Measurements from ENCODE around the gene PAGE2B.
"Not testable (repeated sequence)": the region's sequence is repeated elsewhere in the genome, so short reads cannot be mapped to it uniquely, and the experiment has no call there.

The PAGE2B gene

GRCh38 chrX:55109306-55109705 is 34.5 kb downstream of the PAGE2B start:
- DNase-seq (ENCODE audit: low spot score) = no peak

- no peak for DNase-seq (ENCODE audit: low spot score)
Observed at GRCh38 chrX:55111578-55112254, 36.9 kb downstream of the PAGE2B start.

DNA sequence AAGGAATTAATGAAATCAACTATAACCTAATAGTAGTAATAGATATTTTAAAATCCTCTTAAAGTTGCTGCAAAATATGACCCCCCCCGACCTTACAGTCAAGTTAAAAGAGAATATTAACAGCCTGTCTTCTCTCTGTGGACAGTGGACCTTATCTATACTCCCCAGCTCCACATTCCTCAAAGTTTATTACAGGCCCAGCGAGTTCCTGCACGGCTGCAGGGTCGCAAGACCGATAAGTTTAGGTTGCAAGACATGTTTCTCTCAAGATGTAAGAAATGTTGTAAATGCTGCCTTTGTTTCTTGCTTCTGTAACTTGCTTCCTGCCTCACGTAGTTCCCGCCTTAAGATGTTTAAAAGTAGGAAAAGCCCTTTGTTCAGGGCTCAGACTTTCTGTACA is 41.8 kb downstream of the PAGE2B start:
- not testable (repeated sequence) for DNase-seq (ENCODE audit: low spot score)

DNA sequence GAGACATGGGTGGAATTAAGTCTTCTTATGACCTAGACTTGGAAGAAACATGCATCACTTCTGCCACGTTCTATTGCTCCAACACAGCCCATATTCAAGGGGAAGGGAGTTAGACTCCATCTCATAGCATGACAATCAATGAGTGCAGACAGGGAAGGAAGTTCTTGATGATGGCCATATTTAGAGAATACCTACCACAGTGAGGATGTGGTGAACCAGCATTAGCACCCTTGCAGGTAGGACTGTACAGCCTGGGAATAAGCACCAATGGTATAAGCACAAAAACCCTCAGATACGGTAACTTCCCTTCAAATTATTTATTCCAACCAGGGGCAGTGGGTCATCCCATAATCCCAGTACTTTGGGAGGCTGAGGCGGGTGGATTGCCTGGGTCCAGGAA is 43.7 kb downstream of the PAGE2B start:
- DNase-seq (ENCODE audit: low spot score) = no peak

GRCh38 chrX:55119271-55119670 is 44.4 kb downstream of the PAGE2B start:
- no peak for DNase-seq (ENCODE audit: low spot score)

DNA sequence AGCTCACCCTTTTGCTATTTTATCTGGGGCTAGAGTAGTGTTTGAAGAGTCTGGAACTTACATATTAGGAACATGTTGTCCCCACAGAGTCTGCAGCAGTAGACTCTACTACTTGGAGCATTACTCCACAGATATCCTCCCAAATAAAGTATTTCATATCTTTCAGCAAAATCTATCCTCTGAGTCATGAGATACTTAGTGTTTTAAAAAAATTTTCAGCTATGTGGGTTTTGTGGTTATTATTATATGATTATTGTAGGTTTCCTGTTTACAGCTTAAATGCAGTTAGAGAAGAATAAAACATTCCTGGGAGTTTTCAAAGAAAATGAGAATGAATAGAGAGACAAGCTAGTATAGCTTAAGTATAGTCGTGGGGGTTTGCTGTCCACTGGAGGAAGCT is 44.9 kb downstream of the PAGE2B start:
- DNase-seq (ENCODE audit: low spot score) = no peak

- DNase-seq (ENCODE audit: low spot score) = no peak
Observed at GRCh38 chrX:55120761-55121358, 46.0 kb downstream of the PAGE2B start.

DNA sequence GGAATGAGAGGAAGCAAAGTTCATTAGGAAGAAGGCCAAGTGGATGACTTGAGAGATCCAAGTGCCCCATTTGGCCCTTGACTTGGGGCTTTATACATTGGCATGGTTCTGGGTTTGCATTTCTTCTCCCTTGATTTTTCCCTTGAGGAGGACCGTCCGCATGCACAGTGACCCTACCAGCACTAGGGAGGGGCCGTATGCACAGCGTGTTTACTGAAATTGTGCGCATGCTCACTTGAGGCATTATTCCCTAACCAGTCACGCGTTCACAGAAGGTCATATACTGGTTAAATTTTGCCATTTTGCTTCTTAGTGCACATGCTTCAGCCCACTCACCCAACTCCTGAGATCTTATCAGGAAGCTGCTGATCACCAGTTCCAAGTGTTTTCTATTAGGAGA is 49.1 kb downstream of the PAGE2B start:
- no peak for DNase-seq (ENCODE audit: low spot score)

DNA sequence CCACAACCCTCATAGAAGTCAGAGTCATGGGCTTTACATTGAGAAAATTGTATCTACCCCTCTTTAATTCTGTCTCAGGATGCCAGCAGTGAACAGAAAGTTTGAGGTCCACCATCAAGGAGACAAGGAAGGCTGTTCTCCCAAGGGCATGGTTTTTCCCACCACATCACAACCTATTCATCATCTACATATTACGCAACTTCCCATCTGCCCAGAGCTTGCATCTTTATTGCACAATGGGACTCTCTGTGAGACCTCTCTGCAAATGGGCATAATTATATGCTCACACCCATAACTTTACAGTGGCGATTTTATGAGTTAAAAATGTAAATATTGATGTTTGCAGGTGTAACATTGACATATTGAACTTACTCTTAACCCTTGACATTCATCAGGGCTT is 52.9 kb downstream of the PAGE2B start:
- peak; percentile 55 for DNase-seq (ENCODE audit: low spot score)
